ENCODE data around the gene LMF1. TPM values are rescaled to one million over a fixed set of nuclear protein-coding genes. Genes with fewer than 3 reads are reported as not detected.
"Not testable (repeated sequence)": the region's sequence is repeated elsewhere in the genome, so short reads cannot be mapped to it uniquely, and the experiment has no call there.

LMF1 gene
- total RNA-seq, 1 experiment from 2014 or later = 29.9 TPM

GRCh38 chr16:851209-851810, 119.5 kb downstream of the LMF1 start:
- DNase-seq (ENCODE audit: low read depth) = no peak

GRCh38 chr16:850668-851067, 120.1 kb downstream of the LMF1 start:
- no peak for DNase-seq (ENCODE audit: low read depth)

GRCh38 chr16:848510-849253, 122.1 kb downstream of the LMF1 start:
- no peak for DNase-seq (ENCODE audit: low read depth)

- no peak for DNase-seq (ENCODE audit: low read depth)
Measured at GRCh38 chr16:847681-848445, 122.9 kb downstream of the LMF1 start.

- no peak for DNase-seq (ENCODE audit: low read depth)
Measured at GRCh38 chr16:847151-847550, 123.6 kb downstream of the LMF1 start.

- DNase-seq (ENCODE audit: low read depth) = no peak
Measured at GRCh38 chr16:845351-845745, 125.4 kb downstream of the LMF1 start.

- no peak for DNase-seq (ENCODE audit: low read depth)
Measured at GRCh38 chr16:844638-845350, 126.0 kb downstream of the LMF1 start.

- DNase-seq (ENCODE audit: low read depth) = no peak
Measured at GRCh38 chr16:843771-844170, 127.0 kb downstream of the LMF1 start.

- no peak for DNase-seq (ENCODE audit: low read depth)
Measured at GRCh38 chr16:842711-843560, 127.8 kb downstream of the LMF1 start.

- no peak for DNase-seq (ENCODE audit: low read depth)
Measured at GRCh38 chr16:842061-842476, 128.7 kb downstream of the LMF1 start.

GRCh38 chr16:841455-842060, 129.2 kb downstream of the LMF1 start:
- DNase-seq (ENCODE audit: low read depth) = no peak

GRCh38 chr16:840561-841454, 130.0 kb downstream of the LMF1 start:
- no peak for DNase-seq (ENCODE audit: low read depth)

- peak; percentile 27 for DNase-seq (ENCODE audit: low read depth)
Measured at GRCh38 chr16:839643-840408, 131.0 kb downstream of the LMF1 start.

- DNase-seq (ENCODE audit: low read depth) = no peak
Measured at GRCh38 chr16:838741-839140, 132.0 kb downstream of the LMF1 start.

GRCh38 chr16:836822-837221, 134.0 kb downstream of the LMF1 start:
- DNase-seq (ENCODE audit: low read depth) = not testable (repeated sequence)

GRCh38 chr16:836221-836620, 134.6 kb downstream of the LMF1 start:
- DNase-seq (ENCODE audit: low read depth) = no peak

- DNase-seq (ENCODE audit: low read depth) = no peak
Measured at GRCh38 chr16:835373-835772, 135.4 kb downstream of the LMF1 start.

GRCh38 chr16:833411-833810, 137.4 kb downstream of the LMF1 start:
- no peak for DNase-seq (ENCODE audit: low read depth)

Data from LHCN-M2 (cell line).